HepG2 (cell line): ENCODE results near the gene TEFM. TPM values are rescaled to one million over a fixed set of nuclear protein-coding genes. Genes with fewer than 3 reads are reported as not detected.

Experiments used
- FOXP1 ChIP-seq, 2 experiments: fragments of 450-650 bp in 1 of 2; IDR thresholded peaks; 2 replicates each; pipeline ENCODE4 v1.6.1; 2017 to 2018; ENCODE audit warnings: antibody characterized with exemption in 1 of 2
- GPN1 ChIP-seq: sonication (generic); formaldehyde crosslinking; IDR thresholded peaks from 2 replicates; pipeline ENCODE4 v1.5.1; 2020; ENCODE audit warnings: missing genetic modification reagents, borderline replicate concordance
- KDM5A ChIP-seq: fragments of 200-600 bp; sonication (generic); IDR thresholded peaks from 2 replicates; pipeline ENCODE4 v1.7.0; 2018; ENCODE audit warnings: antibody characterized with exemption, mild to moderate bottlenecking, low read length, borderline replicate concordance
- MIER2 ChIP-seq: IDR thresholded peaks from 2 replicates; pipeline ENCODE4 v1.6.1; 2016; ENCODE audit warnings: missing biosample characterization, missing genetic modification reagents
- RARA ChIP-seq: IDR thresholded peaks from 2 replicates; pipeline ENCODE4 v1.6.1; 2016; ENCODE audit warnings: missing genetic modification reagents, missing compliant biosample characterization
- RBM39 ChIP-seq: fragments of 200-400 bp; formaldehyde crosslinking; IDR thresholded peaks from one replicate; pipeline ENCODE4 v1.6.1; 2018; ENCODE audit warnings: antibody characterized with exemption, mild to moderate bottlenecking, low read depth, low read length; ENCODE audit not compliant: poor library complexity, severe bottlenecking
- REPIN1 ChIP-seq: sonication (generic); formaldehyde crosslinking; IDR thresholded peaks from 2 replicates; pipeline ENCODE4 v1.8.0; 2022; ENCODE audit warnings: missing genetic modification reagents, low read depth, mild to moderate bottlenecking, borderline replicate concordance
- SETDB1 ChIP-seq: sonication (generic); formaldehyde crosslinking; IDR thresholded peaks from 2 replicates; pipeline ENCODE4 v1.5.1; 2020; ENCODE audit warnings: missing genetic modification reagents, mild to moderate bottlenecking, borderline replicate concordance
- SMAD3 ChIP-seq: sonication (generic); formaldehyde crosslinking; IDR thresholded peaks from 2 replicates; pipeline ENCODE4 v1.4.0; 2020; ENCODE audit warnings: missing genetic modification reagents
- TCF7 ChIP-seq: sonication (generic); IDR thresholded peaks from 2 replicates; pipeline ENCODE4 v1.6.1; 2016; ENCODE audit warnings: antibody characterized with exemption, low read depth
- ZKSCAN5 ChIP-seq: sonication (generic); formaldehyde crosslinking; IDR thresholded peaks from 2 replicates; pipeline ENCODE4 v1.5.1; 2020; ENCODE audit warnings: mild to moderate bottlenecking, missing genetic modification reagents
- ZKSCAN8 ChIP-seq: IDR thresholded peaks from 2 replicates; pipeline ENCODE4 v1.6.1; 2016; ENCODE audit warnings: borderline replicate concordance, missing genetic modification reagents, missing compliant biosample characterization
- ZNF350 ChIP-seq: sonication (generic); formaldehyde crosslinking; IDR thresholded peaks from 2 replicates; pipeline ENCODE4 v1.4.0; 2020; ENCODE audit warnings: mild to moderate bottlenecking, low read depth, missing genetic modification reagents, borderline replicate concordance
- ZNF772 ChIP-seq: sonication (generic); formaldehyde crosslinking; IDR thresholded peaks from 2 replicates; pipeline ENCODE4 v1.5.0; 2020; ENCODE audit warnings: mild to moderate bottlenecking, missing genetic modification reagents
- ZNF878 ChIP-seq: sonication (generic); formaldehyde crosslinking; IDR thresholded peaks from 2 replicates; pipeline ENCODE4 v1.8.1; 2023; ENCODE audit warnings: mild to moderate bottlenecking, missing genetic modification reagents, moderate library complexity
- ZSCAN21 ChIP-seq: sonication (generic); formaldehyde crosslinking; IDR thresholded peaks from 2 replicates; pipeline ENCODE4 v1.8.0; 2022; ENCODE audit warnings: mild to moderate bottlenecking, missing genetic modification reagents, moderate library complexity, borderline replicate concordance
- polyA plus RNA-seq, 8 experiments: library from polyadenylated mRNA; depleted of rRNA in 3 of 8; stranded (reverse) in 7 of 8; unstranded in 1 of 8; fragments of >200 nt; fragmentation: Illumina TruSeq in 4 of 8; extraction: Trizol in 4 of 8; gene quantifications; 2 replicates each; pipeline versions ENCODE4 v1.2.1 to v1.2.3, GENCODE V29; 2011 to 2016; ENCODE audit warnings: low read depth in 4 of 8, missing spikeins in 1 of 8, mixed read lengths in 1 of 8; ENCODE audit not compliant: insufficient read depth in 1 of 8
- total RNA-seq, 5 experiments: library from RNA; depleted of rRNA; stranded (reverse); fragments of >200 nt; fragmentation: Illumina TruSeq; extraction: Trizol; gene quantifications; 2 replicates each; pipeline ENCODE4 v1.2.3, GENCODE V29; 2016; ENCODE audit warnings: low read depth in 1 of 5
- TF ChIP-seq, protein P1 (sequence below): sonication (generic); formaldehyde crosslinking; IDR thresholded peaks from 2 replicates; pipeline ENCODE4 v1.5.0; 2020; ENCODE audit warnings: mild to moderate bottlenecking, missing genetic modification reagents
- TF ChIP-seq, protein P2 (sequence below): sonication (generic); formaldehyde crosslinking; IDR thresholded peaks from 2 replicates; pipeline ENCODE4 v1.4.0; 2020; ENCODE audit warnings: missing genetic modification reagents, low read depth, mild to moderate bottlenecking, borderline replicate concordance
- TF ChIP-seq, protein P3 (sequence below): IDR thresholded peaks from 2 replicates; pipeline ENCODE4 v1.6.1; 2012; ENCODE audit warnings: inconsistent platforms
- TF ChIP-seq, protein P4 (sequence below): sonication (generic); formaldehyde crosslinking; IDR thresholded peaks from 2 replicates; pipeline ENCODE4 v1.4.0; 2020; ENCODE audit warnings: low read depth, mild to moderate bottlenecking, missing genetic modification reagents
- TF ChIP-seq, protein P5 (sequence below): sonication (generic); formaldehyde crosslinking; IDR thresholded peaks from 2 replicates; pipeline ENCODE4 v1.8.0; 2022; ENCODE audit warnings: missing genetic modification reagents, mild to moderate bottlenecking, borderline replicate concordance
- TF ChIP-seq, protein P6 (sequence below): sonication (generic); formaldehyde crosslinking; IDR thresholded peaks from 2 replicates; pipeline ENCODE4 v1.5.0; 2020; ENCODE audit warnings: missing genetic modification reagents

TEFM gene
- total and polyA plus RNA-seq, 2 of the 13 experiments (the other 11 are each of a cell fraction or from before 2014, with no cell fraction given): 7.0 to 20.0 TPM

DNA sequence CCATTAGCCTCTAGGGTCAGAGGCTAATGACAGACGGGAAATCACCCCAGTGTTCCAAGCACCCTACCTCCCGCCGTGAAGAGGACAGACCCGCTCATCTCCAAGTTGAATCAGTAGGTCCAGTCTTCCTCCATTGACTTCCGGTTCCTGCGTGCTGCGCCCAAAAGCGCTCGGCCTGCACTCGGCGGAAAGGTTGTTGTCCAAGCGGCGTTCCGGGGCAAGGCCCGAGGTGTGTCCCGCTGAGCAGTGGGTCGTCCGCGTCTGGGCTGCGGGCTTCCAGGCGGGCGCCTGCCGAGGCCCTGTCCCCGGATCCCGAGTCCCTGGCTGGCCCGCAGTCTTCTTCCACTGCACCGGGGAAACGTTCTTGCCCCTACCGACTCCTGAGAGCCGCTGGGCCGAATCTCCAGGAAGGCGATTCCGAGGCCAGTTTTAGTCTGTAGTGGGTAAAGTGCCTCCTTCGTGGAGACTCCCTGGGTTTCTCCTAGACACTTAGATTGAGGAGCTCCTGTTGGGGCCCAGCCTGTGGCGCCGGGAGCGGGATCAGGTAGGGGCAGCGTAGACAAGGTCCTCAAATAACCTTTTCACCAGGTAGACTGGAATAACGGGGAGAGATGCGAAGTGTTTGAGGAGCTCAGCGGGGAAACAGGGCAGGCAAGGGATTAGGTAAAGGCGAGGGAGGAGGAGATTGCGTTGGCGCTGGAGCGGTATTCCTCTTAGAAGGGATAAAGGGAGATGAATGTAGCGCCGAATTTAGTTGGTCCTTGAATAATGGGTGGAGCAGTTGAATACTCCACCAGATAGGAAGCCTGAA lies at the start of gene TEFM (continued):
- TF ChIP-seq, protein P1, sequence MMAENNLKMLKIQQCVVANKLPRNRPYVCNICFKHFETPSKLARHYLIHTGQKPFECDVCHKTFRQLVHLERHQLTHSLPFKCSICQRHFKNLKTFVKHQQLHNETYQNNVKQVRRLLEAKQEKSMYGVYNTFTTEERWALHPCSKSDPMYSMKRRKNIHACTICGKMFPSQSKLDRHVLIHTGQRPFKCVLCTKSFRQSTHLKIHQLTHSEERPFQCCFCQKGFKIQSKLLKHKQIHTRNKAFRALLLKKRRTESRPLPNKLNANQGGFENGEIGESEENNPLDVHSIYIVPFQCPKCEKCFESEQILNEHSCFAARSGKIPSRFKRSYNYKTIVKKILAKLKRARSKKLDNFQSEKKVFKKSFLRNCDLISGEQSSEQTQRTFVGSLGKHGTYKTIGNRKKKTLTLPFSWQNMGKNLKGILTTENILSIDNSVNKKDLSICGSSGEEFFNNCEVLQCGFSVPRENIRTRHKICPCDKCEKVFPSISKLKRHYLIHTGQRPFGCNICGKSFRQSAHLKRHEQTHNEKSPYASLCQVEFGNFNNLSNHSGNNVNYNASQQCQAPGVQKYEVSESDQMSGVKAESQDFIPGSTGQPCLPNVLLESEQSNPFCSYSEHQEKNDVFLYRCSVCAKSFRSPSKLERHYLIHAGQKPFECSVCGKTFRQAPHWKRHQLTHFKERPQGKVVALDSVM: peak; percentile 83
- TF ChIP-seq GPN1 (no peak), RARA (peak; percentile 63), REPIN1 (CRISPR knock-in tag) (peak; percentile 85), ZSCAN21 (CRISPR knock-in tag) (peak; percentile 97), TCF7 (no peak), ZNF350 (CRISPR knock-in tag) (peak; percentile 97), ZNF878 (CRISPR knock-in tag) (no peak), FOXP1 (IDR thresholded peaks at IDR 0.05) (no peak), FOXP1 (CRISPR knock-in tag; IDR thresholded peaks at IDR 0.05) (peak; percentile 69), SETDB1 (CRISPR knock-in tag) (no peak), MIER2 (CRISPR knock-in tag) (peak; percentile 83; the same call in 1 of the 2 replicates), ZNF772 (CRISPR knock-in tag) (peak; percentile 78; the same call in 1 of the 2 replicates), SMAD3 (CRISPR knock-in tag) (peak; percentile 94), ZKSCAN5 (no peak), KDM5A (peak; percentile 98), RBM39 (peak; percentile 94), ZKSCAN8 (CRISPR knock-in tag) (peak; percentile 72; the same call in 1 of the 2 replicates)
- TF ChIP-seq, protein P2, sequence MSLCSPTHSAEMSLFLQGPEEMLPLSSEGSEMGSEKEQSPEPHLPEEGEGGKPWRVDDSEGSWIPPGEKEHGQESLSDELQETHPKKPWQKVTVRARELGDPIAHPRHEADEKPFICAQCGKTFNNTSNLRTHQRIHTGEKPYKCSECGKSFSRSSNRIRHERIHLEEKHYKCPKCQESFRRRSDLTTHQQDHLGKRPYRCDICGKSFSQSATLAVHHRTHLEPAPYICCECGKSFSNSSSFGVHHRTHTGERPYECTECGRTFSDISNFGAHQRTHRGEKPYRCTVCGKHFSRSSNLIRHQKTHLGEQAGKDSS (CRISPR knock-in tag): peak; percentile 98; the same call in 1 of the 2 replicates
- TF ChIP-seq, protein P3, sequence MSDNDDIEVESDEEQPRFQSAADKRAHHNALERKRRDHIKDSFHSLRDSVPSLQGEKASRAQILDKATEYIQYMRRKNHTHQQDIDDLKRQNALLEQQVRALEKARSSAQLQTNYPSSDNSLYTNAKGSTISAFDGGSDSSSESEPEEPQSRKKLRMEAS: peak; percentile 79
- TF ChIP-seq, protein P4, sequence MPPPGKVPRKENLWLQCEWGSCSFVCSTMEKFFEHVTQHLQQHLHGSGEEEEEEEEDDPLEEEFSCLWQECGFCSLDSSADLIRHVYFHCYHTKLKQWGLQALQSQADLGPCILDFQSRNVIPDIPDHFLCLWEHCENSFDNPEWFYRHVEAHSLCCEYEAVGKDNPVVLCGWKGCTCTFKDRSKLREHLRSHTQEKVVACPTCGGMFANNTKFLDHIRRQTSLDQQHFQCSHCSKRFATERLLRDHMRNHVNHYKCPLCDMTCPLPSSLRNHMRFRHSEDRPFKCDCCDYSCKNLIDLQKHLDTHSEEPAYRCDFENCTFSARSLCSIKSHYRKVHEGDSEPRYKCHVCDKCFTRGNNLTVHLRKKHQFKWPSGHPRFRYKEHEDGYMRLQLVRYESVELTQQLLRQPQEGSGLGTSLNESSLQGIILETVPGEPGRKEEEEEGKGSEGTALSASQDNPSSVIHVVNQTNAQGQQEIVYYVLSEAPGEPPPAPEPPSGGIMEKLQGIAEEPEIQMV: peak; percentile 93
- TF ChIP-seq, protein P5, sequence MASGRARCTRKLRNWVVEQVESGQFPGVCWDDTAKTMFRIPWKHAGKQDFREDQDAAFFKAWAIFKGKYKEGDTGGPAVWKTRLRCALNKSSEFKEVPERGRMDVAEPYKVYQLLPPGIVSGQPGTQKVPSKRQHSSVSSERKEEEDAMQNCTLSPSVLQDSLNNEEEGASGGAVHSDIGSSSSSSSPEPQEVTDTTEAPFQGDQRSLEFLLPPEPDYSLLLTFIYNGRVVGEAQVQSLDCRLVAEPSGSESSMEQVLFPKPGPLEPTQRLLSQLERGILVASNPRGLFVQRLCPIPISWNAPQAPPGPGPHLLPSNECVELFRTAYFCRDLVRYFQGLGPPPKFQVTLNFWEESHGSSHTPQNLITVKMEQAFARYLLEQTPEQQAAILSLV: peak; percentile 97
- TF ChIP-seq, protein P6, sequence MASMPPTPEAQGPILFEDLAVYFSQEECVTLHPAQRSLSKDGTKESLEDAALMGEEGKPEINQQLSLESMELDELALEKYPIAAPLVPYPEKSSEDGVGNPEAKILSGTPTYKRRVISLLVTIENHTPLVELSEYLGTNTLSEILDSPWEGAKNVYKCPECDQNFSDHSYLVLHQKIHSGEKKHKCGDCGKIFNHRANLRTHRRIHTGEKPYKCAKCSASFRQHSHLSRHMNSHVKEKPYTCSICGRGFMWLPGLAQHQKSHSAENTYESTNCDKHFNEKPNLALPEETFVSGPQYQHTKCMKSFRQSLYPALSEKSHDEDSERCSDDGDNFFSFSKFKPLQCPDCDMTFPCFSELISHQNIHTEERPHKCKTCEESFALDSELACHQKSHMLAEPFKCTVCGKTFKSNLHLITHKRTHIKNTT: 0 out of 2 replicates have a peak, but pooled peaks have one; percentile 74
